GM12878 (cell line): ENCODE results near the gene TUBB4B. TPM values are rescaled to one million over a fixed set of nuclear protein-coding genes. Genes with fewer than 3 reads are reported as not detected.

Source experiments
- ATAC-seq: fragments of 200-7000 bp; cut with Tn5 transposase; 3 replicates; pipeline ENCODE4 v1.9.1; 2020; ENCODE audit warnings: mild to moderate bottlenecking, moderate library complexity
- BruUV-seq: library from RNA; stranded (reverse); fragments of 400-500 nt; replicated peaks from 2 replicates; lab custom pipeline; 2021; lab: Mats Ljungman, UMichigan
- CTCF ChIA-PET: fragments of 300-600 bp; sonication (Branson Sonifier 250); formaldehyde crosslinking; extraction: SDS; loops from one replicate; lab custom pipeline; 2021; ENCODE audit warnings: inconsistent platforms; lab: Yijun Ruan, JAX
- POLR2A ChIA-PET: fragments of 350-600 bp; formaldehyde crosslinking; extraction: SDS; loops from one replicate; lab custom pipeline; 2021; ENCODE audit warnings: inconsistent platforms; lab: Charles Lee
- RAD21 ChIA-PET: fragments of 300-600 bp; sonication (Branson Sonifier 250); formaldehyde crosslinking; loops from one replicate; lab custom pipeline; 2023; ENCODE audit warnings: antibody characterized with exemption; ENCODE audit not compliant: unreplicated experiment; lab: Charles Lee
- SMC1A ChIA-PET: fragments of 300-600 bp; sonication (Branson Sonifier 250); formaldehyde crosslinking; loops from one replicate; lab custom pipeline; 2023; ENCODE audit not compliant: unreplicated experiment, uncharacterized antibody; lab: Charles Lee
- DNase-seq: peaks from one replicate; pipeline ENCODE4 v3.0.0-alpha.2; 2011; ENCODE audit warnings: low read depth, low spot score
- FAIRE-seq: peaks from 3 replicates; lab custom pipeline; 2011; peaks lifted over from hg19 to GRCh38; lab: Jason Lieb, UNC
- H2AFZ ChIP-seq: 2 replicates; pipeline ENCODE4 v1.6.0; 2011; ENCODE audit warnings: low read depth, low read length, control low read depth; ENCODE audit not compliant: control insufficient read depth
- H3K27ac ChIP-seq: 2 replicates; pipeline ENCODE4 v1.5.1; 2011; ENCODE audit warnings: control low read depth; ENCODE audit not compliant: control insufficient read depth, insufficient read depth
- H3K27me3 ChIP-seq, 2 experiments: replicated peaks in 1 of 2; 2 replicates each; pipeline versions ENCODE4 v1.6.0 to v1.6.1; 2011; ENCODE audit warnings: low read length in 1 of 2; ENCODE audit not compliant: control insufficient read depth in 2 of 2, insufficient read depth in 2 of 2
- H3K36me3 ChIP-seq, 2 experiments: 2 replicates each; pipeline ENCODE4 v1.5.1; 2011; ENCODE audit warnings: low read length in 1 of 2; ENCODE audit not compliant: control insufficient read depth in 2 of 2, insufficient read depth in 2 of 2
- H3K4me1 ChIP-seq: 2 replicates; pipeline ENCODE4 v1.6.1; 2011; ENCODE audit warnings: mild to moderate bottlenecking, low read length, moderate library complexity, mixed read lengths; ENCODE audit not compliant: control insufficient read depth, insufficient read depth
- H3K4me2 ChIP-seq: 2 replicates; pipeline ENCODE4 v1.6.0; 2011; ENCODE audit warnings: control low read depth; ENCODE audit not compliant: control insufficient read depth, insufficient read depth
- H3K4me3 ChIP-seq: fragments of 200-600 bp; sonication (generic); 2 replicates; pipeline ENCODE4 v1.5.1; 2016
- H3K79me2 ChIP-seq: 2 replicates; pipeline ENCODE4 v1.6.0; 2011; ENCODE audit warnings: low read length; ENCODE audit not compliant: control insufficient read depth, insufficient read depth
- H3K9ac ChIP-seq: 2 replicates; pipeline ENCODE4 v1.8.0; 2011; ENCODE audit warnings: low read length, control low read depth, mixed read lengths; ENCODE audit not compliant: control insufficient read depth, insufficient read depth
- H3K9me3 ChIP-seq: replicated peaks from 3 replicates; pipeline ENCODE4 v1.5.1; 2011; ENCODE audit warnings: mild to moderate bottlenecking, low read length; ENCODE audit not compliant: control insufficient read depth, insufficient read depth
- H4K20me1 ChIP-seq: 2 replicates; pipeline ENCODE4 v1.6.0; 2011; ENCODE audit not compliant: control insufficient read depth, insufficient read depth
- ATF7 ChIP-seq: fragments of 450-650 bp; IDR thresholded peaks from 2 replicates; pipeline ENCODE4 v1.6.1; 2016; ENCODE audit warnings: low read depth, mild to moderate bottlenecking
- CBX3 ChIP-seq: fragments of 200-600 bp; sonication (generic); IDR thresholded peaks from 2 replicates; pipeline ENCODE4 v1.6.1; 2016; ENCODE audit warnings: low read depth, borderline replicate concordance
- IKZF1 ChIP-seq: fragments of 450-650 bp; conservative IDR thresholded peaks from 2 replicates; pipeline ENCODE4 v1.6.1; 2017; ENCODE audit warnings: antibody characterized with exemption, mild to moderate bottlenecking
- NBN ChIP-seq: fragments of 450-650 bp; IDR thresholded peaks from 2 replicates; pipeline ENCODE4 v1.6.1; 2016
- SMAD5 ChIP-seq: IDR thresholded peaks from 2 replicates; pipeline ENCODE4 v1.6.1; 2016; ENCODE audit warnings: antibody characterized with exemption, low read depth
- SPI1 ChIP-seq: IDR thresholded peaks from 2 replicates; pipeline ENCODE4 v1.6.1; 2011; ENCODE audit warnings: low read depth, mild to moderate bottlenecking, low read length, moderate library complexity, borderline replicate concordance; ENCODE audit not compliant: insufficient read depth
- TARDBP ChIP-seq: IDR thresholded peaks from 2 replicates; pipeline ENCODE4 v1.6.1; 2016; ENCODE audit warnings: borderline replicate concordance
- WGBS: methylation state at CpG from one replicate; pipeline ENCODE4 v1.1.6; 2016; ENCODE audit warnings: low lambda C conversion rate; ENCODE audit not compliant: insufficient replicate concordance, insufficient coverage; ENCODE audit errors: missing lambda C conversion rate; 5-methylcytosine and 5-hydroxymethylcytosine counted together
- in situ Hi-C: fragments of 300-500 bp; cut with MboI; formaldehyde crosslinking; loops from 9 replicates; pipeline ENCODE4 v1.14.3; 2018; ENCODE audit warnings: mixed read lengths
- intact Hi-C: fragments of 100-400 bp; cut with micrococcal nuclease; formaldehyde crosslinking; loops from one replicate; pipeline ENCODE4 v1.14.2; 2022; ENCODE audit not compliant: unreplicated experiment
- polyA plus RNA-seq, 11 experiments: library from polyadenylated mRNA; depleted of rRNA in 4 of 11; unstranded in 6 of 11; stranded (reverse) in 5 of 11; fragments of >200 nt; fragmentation: Nextera tagmentation in 4 of 11; fragmentation: Illumina TruSeq in 1 of 11; extraction: Ambion mirVana in 4 of 11; extraction: Trizol in 1 of 11; gene quantifications; 1 replicate in 1 of 11; 2 replicates in 10 of 11; pipeline versions ENCODE4 v1.2.1 to v1.2.3, GENCODE V29; 2011 to 2016; ENCODE audit warnings: inconsistent platforms in 2 of 11, missing spikeins in 2 of 11, low read depth in 1 of 11
- total RNA-seq, 4 experiments: library from RNA; depleted of rRNA in 3 of 4; stranded (reverse); fragments of >200 nt in 3 of 4; fragmentation: Illumina TruSeq in 1 of 4; extraction: Trizol in 1 of 4; gene quantifications; 2 replicates each; pipeline versions ENCODE4 v1.2.1 to v1.2.3, GENCODE V29; 2013 to 2021
- TF ChIP-seq, protein P1 (sequence below): IDR thresholded peaks from 2 replicates; pipeline ENCODE4 v1.6.1; 2011; ENCODE audit warnings: mild to moderate bottlenecking, low read depth, low read length, moderate library complexity; ENCODE audit not compliant: insufficient replicate concordance

TUBB4B gene
- total and polyA plus RNA-seq, 10 of the 15 experiments (the other 5 are each of a cell fraction or from before 2014, with no cell fraction given), result 23.0 to 532 (median 254) TPM

DNA sequence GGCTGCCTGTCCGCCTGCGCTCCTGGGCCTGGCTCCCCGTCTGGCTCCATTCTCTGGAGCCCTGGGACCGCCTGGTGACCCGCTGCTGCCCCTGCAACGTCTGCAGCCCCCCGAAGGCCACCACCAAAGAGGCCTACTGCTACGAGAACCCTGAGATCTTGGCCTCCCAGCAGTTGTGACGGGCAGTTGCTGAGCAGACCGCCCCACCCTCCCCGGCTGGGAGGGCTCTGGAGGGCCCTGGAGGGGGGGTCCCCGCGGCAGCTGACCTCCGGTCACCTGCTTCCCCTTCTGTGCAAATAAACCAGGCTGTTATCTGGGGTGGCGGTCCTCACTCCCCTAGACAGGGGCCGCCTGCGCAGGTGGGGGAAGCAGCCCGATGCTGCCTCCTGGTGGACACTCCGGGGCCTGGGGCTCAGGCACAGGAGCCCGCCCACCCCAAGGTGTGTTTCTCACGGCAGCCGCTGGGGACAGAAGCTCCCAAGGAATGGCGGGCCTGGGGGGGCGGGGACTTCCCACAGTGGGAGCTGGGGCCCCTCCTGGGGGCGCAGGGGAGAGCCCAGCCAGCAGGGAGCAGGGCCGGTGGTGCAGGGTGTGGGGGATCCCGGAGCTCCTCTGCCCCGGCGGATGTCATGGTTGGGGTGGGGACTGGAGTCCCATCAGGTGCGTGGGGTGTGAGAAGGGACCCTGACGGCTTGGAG lies 4.7 kb upstream of the TUBB4B start (continued):
- TF ChIP-seq ATF7, result no peak; the same call in 1 of the 2 replicates
- TF ChIP-seq TARDBP, result 0 out of 2 replicates have a peak, but pooled peaks have one; percentile 24
- TF ChIP-seq NBN, result peak; percentile 84
- no peak for TF ChIP-seq CBX3
- TF ChIP-seq, protein P1, sequence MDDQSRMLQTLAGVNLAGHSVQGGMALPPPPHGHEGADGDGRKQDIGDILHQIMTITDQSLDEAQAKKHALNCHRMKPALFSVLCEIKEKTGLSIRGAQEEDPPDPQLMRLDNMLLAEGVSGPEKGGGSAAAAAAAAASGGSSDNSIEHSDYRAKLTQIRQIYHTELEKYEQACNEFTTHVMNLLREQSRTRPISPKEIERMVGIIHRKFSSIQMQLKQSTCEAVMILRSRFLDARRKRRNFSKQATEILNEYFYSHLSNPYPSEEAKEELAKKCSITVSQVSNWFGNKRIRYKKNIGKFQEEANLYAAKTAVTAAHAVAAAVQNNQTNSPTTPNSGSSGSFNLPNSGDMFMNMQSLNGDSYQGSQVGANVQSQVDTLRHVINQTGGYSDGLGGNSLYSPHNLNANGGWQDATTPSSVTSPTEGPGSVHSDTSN, result no peak
- TF ChIP-seq SPI1, result no peak

DNA sequence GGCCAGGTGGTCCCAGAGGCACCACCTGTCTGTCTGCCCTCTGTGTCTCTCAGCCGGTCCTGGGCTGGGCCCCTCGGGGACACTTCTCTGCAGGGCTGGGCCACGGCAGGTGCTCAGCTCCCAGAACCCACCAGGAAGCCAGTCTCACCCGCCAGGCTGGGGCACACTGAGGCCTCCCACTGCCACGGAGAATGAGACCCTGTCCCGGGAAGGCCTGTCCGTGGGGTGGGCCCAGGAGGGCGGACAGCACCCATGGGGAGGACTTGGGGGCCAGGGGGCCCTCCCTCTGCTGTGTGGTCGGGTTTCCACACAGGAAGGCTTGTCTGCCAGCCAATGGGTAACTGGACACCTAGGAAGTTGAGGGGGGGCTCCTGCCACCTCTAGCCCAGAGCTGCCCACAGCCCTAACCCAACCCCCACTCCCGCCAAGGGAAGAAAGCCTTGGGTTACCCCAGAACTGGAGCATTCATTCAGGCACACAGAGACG lies 4.1 kb upstream of the TUBB4B start:
- Histone ChIP-seq H3K27me3 (no peaks in the 10 kb centered on the region), H3K27ac (peak overlapping the region; percentile 31; the same call in 1 of the 2 replicates), H4K20me1 (no peaks in the 10 kb centered on the region), H3K4me1 (peaks cover 26% of the 10 kb centered on the region), H2AFZ (peak overlapping the region; percentile 65), H3K79me2 (peaks cover 14% of the 10 kb centered on the region), H3K9me3 (no peaks in the 10 kb centered on the region), H3K9ac (peak overlapping the region; percentile 44), H3K36me3 (no peaks in the 10 kb centered on the region), H3K4me2 (peak overlapping the region; percentile 94), H3K4me3 (no peak overlapping the region)
- ChIA-PET CTCF (interaction anchor here (0.6 to 5.3 kb wide), 43 partner anchors 12 to 471 kb away, joined by 3 to 52 read pairs (median 4); partner anchors contain the start of genes ANAPC2, CYSRT1, DPP7 and EXD3), RAD21 (interaction anchor here (0.6 to 4.6 kb wide), 28 partner anchors 14 to 436 kb away, joined by 3 to 20 read pairs (median 4); partner anchors contain the start of genes ANAPC2, MAN1B1, NELFB and RNF208), POLR2A (interaction anchor here (0.9 to 9.2 kb wide), 9 partner anchors 14 to 166 kb away, joined by 3 to 112 read pairs (median 7); partner anchors contain the start of genes CYSRT1, NELFB, NRARP and RNF208), SMC1A (interaction anchor here (0.7 to 2.4 kb wide), 10 partner anchors 12 to 176 kb away, joined by 3 to 6 read pairs (median 4); partner anchors contain the start of gene TOR4A)
- FAIRE-seq, result no peak
- TF ChIP-seq IKZF1 (0 out of 2 replicates have a peak, but pooled peaks have one; percentile 1), SMAD5 (no peak)
- in situ Hi-C loops, result no loop called here
- intact Hi-C loops, result loop anchor here (5.0 kb wide), 1 partner anchor 450 kb away; no protein-coding TSS in a partner anchor
- no TSS peak for BruUV-seq
- no peak for DNase-seq
- ATAC-seq, result no peak
- WGBS, result 8% methylated on average over 11 of the region's 11 CpGs
